Upper lobe of left lung (tissue), 6 donors: ENCODE data around the gene HOXA2. TPM values are rescaled to one million over a fixed set of nuclear protein-coding genes. Genes with fewer than 3 reads are reported as not detected.

Source experiments
- ATAC-seq, 2 donors: fragments of 200-7000 bp; cut with Tn5 transposase; one replicate each; pipeline ENCODE4 v1.9.1; 2022; ENCODE audit warnings: mild to moderate bottlenecking in 2 of 2, moderate library complexity in 2 of 2; ENCODE audit not compliant: low FRiP score in 2 of 2
- DNase-seq, 2 donors: peaks; one replicate each; pipeline ENCODE4 v3.0.0-alpha.2; 2019 to 2020
- H3K27ac ChIP-seq, 4 donors: fragments of 200-600 bp; sonication (generic); one replicate each; pipeline ENCODE4 v1.5.1; 2016 to 2019
- H3K27me3 ChIP-seq, 4 donors: fragments of 200-600 bp; sonication (generic); one replicate each; pipeline ENCODE4 v1.5.1; 2017 to 2019
- H3K36me3 ChIP-seq, 4 donors: fragments of 200-600 bp; sonication (generic); one replicate each; pipeline ENCODE4 v1.5.1; 2016 to 2019
- H3K4me1 ChIP-seq, 4 donors: fragments of 200-600 bp; sonication (generic); one replicate each; pipeline ENCODE4 v1.5.1; 2018 to 2019
- H3K4me3 ChIP-seq, 4 donors: fragments of 200-600 bp; sonication (generic); one replicate each; pipeline ENCODE4 v1.5.1; 2017 to 2019; ENCODE audit warnings: mild to moderate bottlenecking in 2 of 4, moderate library complexity in 1 of 4
- H3K9me3 ChIP-seq, 4 donors: fragments of 200-600 bp; sonication (generic); one replicate each; pipeline ENCODE4 v1.5.1; 2018 to 2019
- CTCF ChIP-seq, 6 experiments: fragments of 450-650 bp in 4 of 6; fragments of 200-600 bp in 2 of 6; sonication (generic) in 2 of 6; IDR thresholded peaks; one replicate each; pipeline ENCODE4 v1.5.1; 2016 to 2019; ENCODE audit warnings: antibody characterized with exemption in 6 of 6
- EP300 ChIP-seq, 4 donors: sonication (generic); formaldehyde crosslinking; IDR thresholded peaks; one replicate each; pipeline ENCODE4 v1.5.1; 2017; ENCODE audit warnings: antibody characterized with exemption in 4 of 4, control low read depth in 2 of 4
- POLR2A ChIP-seq, 4 donors: fragments of 450-650 bp; IDR thresholded peaks; one replicate each; pipeline ENCODE4 v1.5.1; 2016 to 2017; ENCODE audit warnings: antibody characterized with exemption in 4 of 4, mild to moderate bottlenecking in 2 of 4
- POLR2AphosphoS5 ChIP-seq, 2 donors: sonication (generic); formaldehyde crosslinking; IDR thresholded peaks; one replicate each; pipeline ENCODE4 v1.5.1; 2017; ENCODE audit warnings: antibody characterized with exemption in 2 of 2
- whole genome bisulfite sequencing, 2 donors: methylation state at CpG; one replicate each; pipeline ENCODE4 v1.1.5; 2017 to 2018; 5-methylcytosine and 5-hydroxymethylcytosine counted together
- total RNA-seq, 6 donors: library from RNA; depleted of rRNA in 4 of 6; stranded (reverse); fragments of >200 nt in 4 of 6; gene quantifications; one replicate each; pipeline versions ENCODE4 v1.1.0 to v1.2.1, GENCODE V29; 2016 to 2021
- donor health status: DM: no; HTN: no; CAD: no; lungs with moderate emphysema.
- donor health status: DM: no; HTN: yes; CAD: no; lungs with severe emphysema.

HOXA2 gene
- total RNA-seq, 6 donors from 2014 or later, result 0.30 to 3.0 (median 0.86) TPM; not detected in 1

- Histone ChIP-seq H3K9me3 (no peaks in the 10 kb centered on the region), H3K27me3 (no peaks in the 10 kb centered on the region), H3K4me3 (no peak overlapping the region), H3K27ac (no peak overlapping the region), H3K36me3 (no peaks in the 10 kb centered on the region), H3K4me1 (no peaks in the 10 kb centered on the region)
- no peak for DNase-seq
- ATAC-seq, result no peak
- TF ChIP-seq CTCF (IDR thresholded peaks at IDR 0.05) (no peak), POLR2A (IDR thresholded peaks at IDR 0.05) (no peak), POLR2AphosphoS5 (IDR thresholded peaks at IDR 0.05) (no peak), EP300 (IDR thresholded peaks at IDR 0.05) (no peak)
These were observed 29.4 kb downstream of the HOXA2 start for GRCh38 chr7:27073076-27073475.

- H3K4me1 ChIP-seq, result no peaks in the 10 kb centered on the region
- H3K27ac ChIP-seq, result no peak overlapping the region
- no peak for DNase-seq
- no peak overlapping the region for H3K4me3 ChIP-seq
- ATAC-seq, result no peak
- no peaks in the 10 kb centered on the region for H3K27me3 ChIP-seq
- no peaks in the 10 kb centered on the region for H3K36me3 ChIP-seq
- 73 to 79% methylated on average over 6 of the region's 6 CpGs for WGBS, 2 donors
- no peaks in the 10 kb centered on the region for H3K9me3 ChIP-seq
- TF ChIP-seq CTCF (IDR thresholded peaks at IDR 0.05), result no peak
- TF ChIP-seq POLR2AphosphoS5 (IDR thresholded peaks at IDR 0.05), result no peak
- TF ChIP-seq POLR2A (IDR thresholded peaks at IDR 0.05), result no peak
- no peak for TF ChIP-seq EP300 (IDR thresholded peaks at IDR 0.05)
These were observed 30.7 kb downstream of the HOXA2 start for GRCh38 chr7:27071622-27072390.

GRCh38 chr7:27068259-27068658, 34.2 kb downstream of the HOXA2 start:
- Histone ChIP-seq H3K27ac (no peak overlapping the region), H3K4me3 (no peak overlapping the region), H3K4me1 (no peaks in the 10 kb centered on the region), H3K36me3 (no peaks in the 10 kb centered on the region), H3K27me3 (no peaks in the 10 kb centered on the region), H3K9me3 (no peaks in the 10 kb centered on the region)
- ATAC-seq (no peak), DNase-seq (no peak)
- no peak for TF ChIP-seq EP300 (IDR thresholded peaks at IDR 0.05)
- no peak for TF ChIP-seq POLR2AphosphoS5 (IDR thresholded peaks at IDR 0.05)
- TF ChIP-seq POLR2A (IDR thresholded peaks at IDR 0.05), result no peak
- no peak for TF ChIP-seq CTCF (IDR thresholded peaks at IDR 0.05)
- WGBS, 2 donors, result 93 to 97% methylated on average over 1 of the region's 1 CpG

- H3K27me3 ChIP-seq, result no peaks in the 10 kb centered on the region
These were observed 36.3 kb downstream of the HOXA2 start for GRCh38 chr7:27066148-27066547.

More at GRCh38 chr7:27066148-27066547, 36.3 kb downstream of the HOXA2 start:
- H3K36me3 ChIP-seq, result no peaks in the 10 kb centered on the region
- no peak for TF ChIP-seq POLR2AphosphoS5 (IDR thresholded peaks at IDR 0.05)
- TF ChIP-seq CTCF (IDR thresholded peaks at IDR 0.05), result no peak
- no peak for TF ChIP-seq POLR2A (IDR thresholded peaks at IDR 0.05)
- no peak for TF ChIP-seq EP300 (IDR thresholded peaks at IDR 0.05)
- H3K27ac ChIP-seq, result no peak overlapping the region
- DNase-seq, result no peak
- H3K4me3 ChIP-seq, result no peak overlapping the region
- 77 to 84% methylated on average over 3 of the region's 3 CpGs for WGBS, 2 donors
- no peak for ATAC-seq
- no peaks in the 10 kb centered on the region for H3K4me1 ChIP-seq
- no peaks in the 10 kb centered on the region for H3K9me3 ChIP-seq
